OCI-LY1 (cell line): ENCODE data around the gene SOST.
A peak's percentile ranks its signal among the peaks of the same experiment; 100 is the strongest.

Experiments
- H2AFZ ChIP-seq: fragments of 200-600 bp; sonication (generic), shearing (Covaris generic); 2 replicates; pipeline ENCODE4 v1.6.0; 2014; ENCODE audit warnings: antibody characterized with exemption, mild to moderate bottlenecking, low read length
- H3F3A ChIP-seq: fragments of 200-600 bp; sonication (generic), shearing (Covaris generic); 2 replicates; pipeline ENCODE4 v1.6.0; 2014; ENCODE audit warnings: mild to moderate bottlenecking, antibody characterized with exemption, low read length, moderate library complexity; ENCODE audit not compliant: insufficient read depth
- H3K27ac ChIP-seq: fragments of 200-600 bp; sonication (generic); 2 replicates; pipeline ENCODE4 v1.5.1; 2014; ENCODE audit warnings: low read length, mixed run types, mild to moderate bottlenecking, low read depth; ENCODE audit not compliant: poor library complexity, severe bottlenecking
- H3K27me3 ChIP-seq: fragments of 200-600 bp; sonication (generic); 2 replicates; pipeline ENCODE4 v1.6.0; 2014; ENCODE audit warnings: antibody characterized with exemption, mild to moderate bottlenecking, low read length, moderate library complexity; ENCODE audit not compliant: insufficient read depth
- H3K36me3 ChIP-seq: fragments of 200-600 bp; sonication (generic); 2 replicates; pipeline ENCODE4 v1.6.1; 2014; ENCODE audit warnings: mild to moderate bottlenecking, antibody characterized with exemption, low read length, moderate library complexity, mixed read lengths; ENCODE audit not compliant: insufficient read depth
- H3K4me1 ChIP-seq: fragments of 200-600 bp; sonication (generic); 2 replicates; pipeline ENCODE4 v1.5.1; 2014; ENCODE audit warnings: mild to moderate bottlenecking, low read length, moderate library complexity; ENCODE audit not compliant: insufficient read depth, severe bottlenecking
- H3K4me2 ChIP-seq: fragments of 200-600 bp; sonication (generic), shearing (Covaris generic); 2 replicates; pipeline ENCODE4 v1.6.1; 2014; ENCODE audit warnings: low read length
- H3K4me3 ChIP-seq: fragments of 200-600 bp; sonication (generic); 2 replicates; pipeline ENCODE4 v1.5.1; 2014; ENCODE audit warnings: low read length, low read depth, mild to moderate bottlenecking, mixed read lengths; ENCODE audit not compliant: poor library complexity, severe bottlenecking
- H3K79me2 ChIP-seq: fragments of 200-600 bp; shearing (Covaris generic); 2 replicates; pipeline ENCODE4 v1.6.1; 2016; ENCODE audit warnings: mixed run types, low read length, mixed read lengths; ENCODE audit not compliant: insufficient read depth
- H3K9ac ChIP-seq: fragments of 200-600 bp; sonication (generic), shearing (Covaris generic); 2 replicates; pipeline ENCODE4 v1.6.1; 2014; ENCODE audit warnings: mild to moderate bottlenecking, low read length, mixed read lengths
- H3K9me2 ChIP-seq: fragments of 200-600 bp; sonication (generic), shearing (Covaris generic); 2 replicates; pipeline ENCODE4 v1.6.1; 2014; ENCODE audit warnings: low read depth, mild to moderate bottlenecking, low read length, mixed read lengths
- H3K9me3 ChIP-seq: fragments of 200-600 bp; shearing (Covaris generic); 2 replicates; pipeline ENCODE4 v1.6.1; 2014; ENCODE audit warnings: low read length, mixed read lengths
- H4K20me1 ChIP-seq: fragments of 200-600 bp; sonication (generic), shearing (Covaris generic); 2 replicates; pipeline ENCODE4 v1.6.0; 2016; ENCODE audit warnings: mild to moderate bottlenecking, low read length; ENCODE audit not compliant: insufficient read depth
- CTCF ChIP-seq: fragments of 200-600 bp; sonication (generic), shearing (Covaris generic); IDR thresholded peaks from 2 replicates; pipeline ENCODE4 v1.5.1; 2017; ENCODE audit warnings: mild to moderate bottlenecking, antibody characterized with exemption, low read length, moderate library complexity, mixed read lengths
- EZH2 ChIP-seq: fragments of 200-600 bp; sonication (generic), shearing (Covaris generic); IDR thresholded peaks from 2 replicates; pipeline ENCODE4 v1.8.0; 2017; ENCODE audit warnings: borderline replicate concordance, mixed run types, mild to moderate bottlenecking, antibody characterized with exemption, low read length, moderate library complexity, mixed read lengths

Gene SOST

GRCh38 chr17:43782913-43783680, 24.5 kb upstream of the SOST start:
- no peak overlapping the region for H2AFZ ChIP-seq
- no peaks in the 10 kb centered on the region for H3F3A ChIP-seq
- H3K4me1 ChIP-seq = peaks cover 8% of the 10 kb centered on the region
- H3K27ac ChIP-seq = no peak overlapping the region
- no peak overlapping the region for H3K4me2 ChIP-seq
- H3K9me3 ChIP-seq = no peaks in the 10 kb centered on the region
- no peaks in the 10 kb centered on the region for H3K36me3 ChIP-seq
- no peak overlapping the region for H3K9ac ChIP-seq
- H3K27me3 ChIP-seq = peaks cover 8% of the 10 kb centered on the region
- H3K4me3 ChIP-seq = no peak overlapping the region
- no peaks in the 10 kb centered on the region for H3K79me2 ChIP-seq
- TF ChIP-seq CTCF (no peak), EZH2 (no peak)
- H4K20me1 ChIP-seq = no peaks in the 10 kb centered on the region
- no peaks in the 10 kb centered on the region for H3K9me2 ChIP-seq

- no peak within 1 kb of the TSS for H3K27ac ChIP-seq
- H3K79me2 ChIP-seq = no peaks in the 10 kb centered on the region
- H4K20me1 ChIP-seq = no peaks in the 10 kb centered on the region
- no peaks in the 10 kb centered on the region for H3K9me2 ChIP-seq
- H3K4me1 ChIP-seq = peaks cover 10% of the 10 kb centered on the region
- peak within 1 kb of the TSS; percentile 94 for H3K4me3 ChIP-seq
- peak within 1 kb of the TSS; percentile 70 for H3K4me2 ChIP-seq
- peak within 1 kb of the TSS; percentile 28 for H3K9ac ChIP-seq
- H3K27me3 ChIP-seq = peaks cover 8% of the 10 kb centered on the region; the same call in 1 of the 2 replicates
- no peaks in the 10 kb centered on the region for H3F3A ChIP-seq
- no peak within 1 kb of the TSS for H2AFZ ChIP-seq
- TF ChIP-seq EZH2 (no peak), CTCF (no peak)
- H3K9me3 ChIP-seq = no peaks in the 10 kb centered on the region
- H3K36me3 ChIP-seq = no peaks in the 10 kb centered on the region
Observed at GRCh38 chr17:43780135-43780534, 21.5 kb upstream of the SOST start, which contains the start of gene CFAP97D1. Gene CFAP97D1, plus strand, starts transcription at chr17:43780435. Its CDS starts 28 bp downstream, at chr17:43780463.

- TF ChIP-seq CTCF = peak; percentile 46
- no peak for TF ChIP-seq EZH2
Observed at GRCh38 chr17:43779145-43780125, 20.8 kb upstream of the SOST start.

More at GRCh38 chr17:43779145-43780125, 20.8 kb upstream of the SOST start:
- no peaks in the 10 kb centered on the region for H4K20me1 ChIP-seq
- peak overlapping the region; percentile 70 for H3K4me2 ChIP-seq
- no peaks in the 10 kb centered on the region for H3K9me3 ChIP-seq
- peak overlapping the region; percentile 94 for H3K4me3 ChIP-seq
- no peaks in the 10 kb centered on the region for H3F3A ChIP-seq
- peaks cover 8% of the 10 kb centered on the region; the same call in 1 of the 2 replicates for H3K27me3 ChIP-seq
- peaks cover 3% of the 10 kb centered on the region; the same call in 1 of the 2 replicates for H3K36me3 ChIP-seq
- no peaks in the 10 kb centered on the region for H3K9me2 ChIP-seq
- H2AFZ ChIP-seq = no peak overlapping the region
- peaks cover 10% of the 10 kb centered on the region for H3K4me1 ChIP-seq
- peak overlapping the region; percentile 28 for H3K9ac ChIP-seq
- no peaks in the 10 kb centered on the region for H3K79me2 ChIP-seq
- H3K27ac ChIP-seq = no peak overlapping the region
